Hepatic stellate cell (primary cell): ENCODE results near the gene NEDD4L.

Source experiments
- DNase-seq: peaks from one replicate; pipeline ENCODE4 v3.0.0; 2011; ENCODE audit warnings: low spot score

NEDD4L gene

DNA sequence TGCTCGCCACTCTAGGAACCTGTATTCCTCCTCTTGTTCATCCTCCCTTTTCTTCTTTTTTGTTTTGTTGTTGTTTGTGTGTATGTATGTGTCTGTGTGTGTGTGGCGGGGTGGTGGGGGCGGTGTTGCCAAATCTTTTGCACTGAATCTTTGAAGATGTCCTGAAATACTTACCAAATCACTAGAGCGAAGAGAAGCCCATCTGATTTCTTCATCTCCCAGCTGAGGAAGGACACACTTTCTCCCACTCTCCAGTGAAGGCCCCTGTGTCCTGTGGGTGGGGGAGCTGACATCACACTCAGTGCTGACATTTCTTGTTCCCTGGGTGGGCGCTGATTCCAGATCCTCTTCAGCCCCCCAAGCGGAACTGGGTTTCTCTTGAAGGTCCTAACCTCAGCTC is 74.5 kb downstream of the NEDD4L start:
- DNase-seq: no peak

DNA sequence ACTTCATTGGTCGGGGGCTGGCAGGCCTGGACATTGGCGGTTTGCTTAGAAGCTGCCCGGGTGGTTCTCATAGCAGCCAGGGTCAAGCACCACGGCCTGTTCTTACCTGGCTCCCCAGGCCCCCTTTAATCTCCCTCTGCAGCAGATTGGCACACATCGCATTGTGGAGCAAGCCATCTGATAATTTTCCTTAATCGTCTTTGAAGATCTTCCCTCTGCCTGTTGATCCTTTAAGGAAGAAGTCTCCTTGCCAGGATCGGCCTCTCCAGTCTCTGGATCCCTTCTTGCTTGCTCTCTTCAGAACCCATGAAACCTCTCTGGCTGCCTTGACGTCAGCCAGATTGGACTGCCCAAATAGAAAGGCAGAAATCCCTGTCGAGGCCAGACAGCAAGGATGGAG is 75.8 kb downstream of the NEDD4L start:
- DNase-seq: no peak

DNA sequence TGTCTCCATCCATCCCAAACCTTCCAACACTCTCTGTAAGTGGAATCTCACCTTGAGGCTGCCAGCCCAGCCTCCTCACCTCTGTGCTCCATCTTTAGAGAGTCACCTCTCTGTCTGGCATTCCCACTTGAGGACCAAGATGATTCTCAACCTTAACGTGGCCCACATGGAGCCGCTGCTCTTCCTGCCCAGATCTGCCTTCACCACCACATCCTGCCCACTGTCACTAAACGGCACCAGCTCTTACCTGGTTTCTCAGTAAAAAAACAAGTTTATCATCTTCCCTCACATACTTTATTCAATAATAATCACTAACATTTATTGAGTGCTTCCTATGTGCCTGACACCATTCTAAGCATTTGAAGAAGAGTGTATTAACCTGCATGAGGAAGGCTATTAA is 80.4 kb downstream of the NEDD4L start:
- DNase-seq: no peak

DNA sequence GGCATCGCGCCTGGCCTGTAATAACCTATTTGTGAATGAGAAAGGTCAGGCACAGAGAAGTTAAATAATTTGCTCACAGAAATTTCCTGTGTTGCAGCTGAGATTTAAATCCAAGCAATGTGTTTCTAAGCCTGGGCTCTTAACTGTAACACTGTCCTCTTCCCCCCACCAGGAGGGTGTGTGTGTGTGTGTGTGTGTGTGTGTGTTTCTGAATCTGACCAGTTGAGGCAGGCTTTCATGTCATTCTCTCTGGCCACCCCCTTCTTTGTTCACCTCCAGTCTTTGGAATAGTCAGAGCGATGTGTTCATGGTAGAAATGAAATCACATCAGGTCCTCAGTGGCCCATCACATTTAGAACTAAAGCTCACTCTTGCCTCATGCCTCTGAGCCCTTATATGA is 81.2 kb downstream of the NEDD4L start:
- DNase-seq: no peak

DNA sequence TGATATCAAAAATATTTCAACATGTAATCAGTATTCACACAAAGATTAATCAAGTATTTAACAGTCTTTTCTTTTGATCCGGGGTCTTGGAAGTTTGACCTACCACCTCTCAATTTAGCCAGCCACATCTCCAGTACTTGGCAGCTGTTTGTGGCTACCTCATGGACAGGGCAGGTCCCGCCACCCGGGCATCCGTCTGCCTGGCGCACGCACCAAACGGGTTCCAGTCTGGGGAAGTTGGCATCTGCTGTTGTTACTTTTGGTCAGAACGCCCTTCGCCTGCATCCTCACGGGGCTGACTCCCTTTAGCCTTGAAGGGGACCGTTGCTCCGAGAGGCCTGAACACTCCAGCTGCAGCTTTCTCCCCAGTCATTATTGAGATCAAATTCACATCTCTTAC is 81.7 kb downstream of the NEDD4L start:
- DNase-seq: no peak

DNA sequence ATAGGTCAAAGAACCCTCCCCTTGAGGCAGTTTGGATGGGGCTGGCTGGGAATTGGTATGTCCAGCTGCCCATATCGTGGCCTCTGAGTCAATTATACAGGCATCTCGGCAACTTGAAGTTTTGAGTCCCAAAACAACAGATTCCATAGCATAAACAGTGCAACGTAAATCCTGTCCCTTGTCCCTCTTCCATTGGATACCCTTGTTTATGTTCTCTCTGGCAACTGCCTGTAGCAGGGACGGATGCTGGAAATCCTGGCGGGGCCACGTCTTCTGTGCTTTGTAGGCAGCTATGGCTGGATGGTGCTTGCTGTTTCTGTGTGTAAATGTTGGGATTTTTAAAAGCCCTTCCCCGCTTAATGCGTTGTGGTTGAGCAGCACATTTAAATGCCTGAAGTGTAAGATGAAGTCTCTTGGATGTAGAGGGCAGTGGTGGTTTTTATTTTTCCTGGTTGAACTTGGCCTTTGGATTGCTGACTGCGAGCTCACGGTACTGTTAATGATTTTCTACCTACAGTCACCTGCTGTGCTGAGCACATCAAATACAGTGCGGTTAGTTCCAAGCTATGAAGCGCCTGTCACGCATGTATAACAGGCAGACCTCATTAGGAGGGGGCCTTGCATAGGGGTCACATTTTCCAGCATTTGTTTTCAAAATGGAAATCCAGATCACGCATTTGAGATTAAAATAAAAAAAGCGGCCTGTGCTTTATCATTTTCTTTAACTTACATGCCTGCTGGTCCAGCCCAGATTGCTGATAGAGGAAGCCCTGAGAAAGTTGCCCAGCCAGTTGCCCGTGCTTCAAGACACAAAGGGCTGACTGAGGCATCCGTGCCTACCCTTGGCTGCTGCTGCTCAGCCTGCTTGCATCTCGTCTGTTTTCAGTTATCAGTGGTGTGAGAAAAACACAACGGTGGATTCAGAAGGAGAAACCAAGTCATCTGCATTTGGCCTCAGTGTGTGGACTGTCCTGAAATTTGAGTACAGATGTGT is 84.7 kb downstream of the NEDD4L start:
- no peak for DNase-seq

DNA sequence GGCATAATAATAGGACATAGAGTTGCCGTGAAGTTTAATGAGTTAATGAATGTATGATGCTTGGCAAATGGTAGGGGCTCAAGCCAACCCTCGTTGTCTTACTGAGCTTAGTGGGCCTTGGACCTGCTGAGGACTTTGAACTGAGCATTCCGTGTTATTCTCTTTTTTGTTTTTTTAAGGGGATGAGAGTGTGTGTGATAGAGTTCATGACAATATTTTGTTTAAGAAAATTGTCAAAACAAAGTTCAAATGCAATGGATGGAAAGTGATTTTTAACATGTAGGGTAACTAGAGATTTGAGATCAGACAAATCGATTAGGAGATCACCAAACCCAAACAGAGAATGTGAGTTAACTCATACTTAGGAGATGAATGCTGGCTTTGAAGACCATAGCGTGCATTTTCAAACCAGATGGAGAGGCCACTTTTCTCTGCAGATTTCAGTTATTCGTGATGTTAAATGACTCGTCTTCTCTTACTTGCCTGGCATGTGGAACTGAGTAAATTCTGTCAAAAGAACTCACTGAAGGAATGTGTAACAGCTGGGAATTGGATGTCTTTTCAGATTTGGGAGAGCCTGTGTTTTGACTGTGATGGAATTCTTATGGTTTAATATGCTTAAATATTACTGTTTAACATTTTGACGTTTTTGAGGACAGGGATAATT is 88.7 kb downstream of the NEDD4L start:
- DNase-seq: peak; percentile 71

DNA sequence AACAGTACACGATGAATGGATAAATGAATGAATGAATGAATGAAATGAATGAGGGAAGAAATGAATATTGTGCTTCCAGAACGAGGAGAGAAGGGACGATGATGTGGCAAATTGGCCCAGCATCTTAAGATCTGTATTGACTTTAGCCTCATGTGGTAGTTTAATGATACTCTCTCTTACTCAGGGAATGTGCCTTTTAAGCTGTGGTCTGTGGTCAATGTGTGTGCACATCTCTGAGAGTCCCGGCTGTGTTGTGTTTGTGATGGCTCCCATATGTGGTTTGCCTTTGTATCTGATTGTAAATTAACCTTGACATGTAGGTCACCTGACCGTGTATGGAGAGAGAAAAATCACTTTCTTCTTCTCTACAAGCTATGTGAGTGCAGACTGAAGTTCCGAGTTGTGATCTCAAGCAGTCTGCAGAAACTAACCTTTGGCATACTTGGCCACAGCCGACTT is 91.2 kb downstream of the NEDD4L start:
- DNase-seq: peak; percentile 76

DNA sequence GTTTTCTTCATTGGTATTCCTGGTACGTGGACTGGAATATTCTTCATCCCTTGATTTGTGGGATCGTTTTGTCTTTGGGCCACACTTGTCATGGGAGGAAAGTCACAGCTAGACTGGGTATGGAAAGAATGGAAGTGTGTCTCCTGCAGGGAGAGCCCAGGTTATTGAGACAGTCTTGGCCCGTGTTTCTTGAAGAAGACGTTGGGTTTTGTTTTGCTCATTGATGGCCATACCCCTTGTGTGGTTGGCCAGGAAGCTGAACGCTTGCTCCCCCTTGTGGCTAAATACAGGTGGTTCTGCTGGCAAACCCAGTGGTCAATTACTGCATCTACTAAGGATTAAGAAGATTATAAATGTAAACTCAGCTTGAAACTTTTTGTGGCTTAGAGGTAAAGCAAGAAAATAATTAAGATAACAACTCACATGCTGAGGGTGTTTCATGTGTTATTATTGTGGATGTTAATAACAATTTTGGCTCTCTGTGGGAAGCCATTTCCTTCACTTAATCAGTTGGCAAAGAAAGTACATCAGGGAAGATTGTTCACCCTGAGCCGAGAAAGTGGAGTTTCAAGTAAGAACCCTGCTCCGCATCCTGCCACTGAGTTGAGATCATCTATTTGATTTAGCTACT is 91.8 kb downstream of the NEDD4L start:
- DNase-seq: peak; percentile 80

DNA sequence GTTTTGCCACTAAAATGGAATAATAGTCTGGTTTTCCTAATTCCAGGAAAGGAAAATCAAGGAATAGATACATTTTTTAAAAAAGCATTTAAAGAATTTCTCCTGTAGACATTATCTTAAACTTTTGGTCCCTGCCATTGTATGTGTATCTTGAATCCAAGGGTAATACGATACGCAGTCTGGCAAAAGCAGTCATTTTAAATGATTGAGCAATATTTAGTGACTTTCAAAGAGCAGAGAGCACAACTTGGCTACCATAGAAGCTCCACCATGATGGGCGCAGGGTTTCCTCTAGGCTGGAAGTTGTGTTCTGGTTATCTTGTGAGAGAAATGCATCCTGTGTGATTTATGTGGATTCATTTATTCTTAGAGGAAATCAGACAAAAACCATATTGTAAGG is 92.9 kb downstream of the NEDD4L start:
- no peak for DNase-seq

DNA sequence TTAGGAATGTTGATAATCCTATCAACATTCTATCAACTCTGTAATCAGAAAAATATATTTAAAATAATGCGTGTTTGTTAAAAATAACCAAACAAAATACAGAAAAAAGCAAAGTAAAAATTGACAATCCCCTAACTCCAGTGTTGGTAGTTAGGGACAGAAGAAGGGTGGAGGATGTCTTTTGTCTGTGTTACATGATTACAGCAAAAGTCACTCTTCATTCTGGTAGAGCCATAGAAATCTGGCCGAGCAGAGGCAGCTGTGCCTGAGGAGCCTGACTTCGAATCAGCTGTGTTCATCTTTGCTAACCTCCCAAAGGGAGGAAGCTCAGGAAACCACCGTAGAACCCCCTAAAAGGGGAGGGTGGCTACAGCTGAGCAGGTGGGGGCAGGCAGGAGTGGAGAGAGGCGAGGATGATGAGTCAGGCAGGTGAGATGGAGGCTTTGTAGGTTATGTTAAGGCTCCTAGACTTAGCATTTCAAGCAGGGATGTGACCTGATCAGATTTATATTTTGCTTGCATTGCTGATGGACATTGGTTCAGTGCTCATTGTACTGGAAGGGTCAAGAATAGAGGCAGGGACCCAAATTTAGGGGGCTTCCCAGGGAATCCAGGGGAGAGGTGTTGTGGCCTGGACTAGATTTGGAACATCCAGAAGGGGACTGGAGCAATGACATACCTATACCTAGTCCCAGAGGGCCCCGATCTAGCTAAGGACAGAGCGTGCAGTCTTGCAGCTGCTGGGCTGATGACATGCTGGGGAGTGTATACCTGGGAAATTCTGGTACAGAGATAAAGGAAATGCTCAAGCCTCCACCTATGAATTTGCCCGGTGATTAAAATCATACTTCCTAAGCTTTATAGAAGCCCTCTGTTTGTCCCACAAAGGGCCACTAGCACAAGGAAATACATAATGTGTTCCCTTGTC is 95.7 kb downstream of the NEDD4L start:
- no peak for DNase-seq

DNA sequence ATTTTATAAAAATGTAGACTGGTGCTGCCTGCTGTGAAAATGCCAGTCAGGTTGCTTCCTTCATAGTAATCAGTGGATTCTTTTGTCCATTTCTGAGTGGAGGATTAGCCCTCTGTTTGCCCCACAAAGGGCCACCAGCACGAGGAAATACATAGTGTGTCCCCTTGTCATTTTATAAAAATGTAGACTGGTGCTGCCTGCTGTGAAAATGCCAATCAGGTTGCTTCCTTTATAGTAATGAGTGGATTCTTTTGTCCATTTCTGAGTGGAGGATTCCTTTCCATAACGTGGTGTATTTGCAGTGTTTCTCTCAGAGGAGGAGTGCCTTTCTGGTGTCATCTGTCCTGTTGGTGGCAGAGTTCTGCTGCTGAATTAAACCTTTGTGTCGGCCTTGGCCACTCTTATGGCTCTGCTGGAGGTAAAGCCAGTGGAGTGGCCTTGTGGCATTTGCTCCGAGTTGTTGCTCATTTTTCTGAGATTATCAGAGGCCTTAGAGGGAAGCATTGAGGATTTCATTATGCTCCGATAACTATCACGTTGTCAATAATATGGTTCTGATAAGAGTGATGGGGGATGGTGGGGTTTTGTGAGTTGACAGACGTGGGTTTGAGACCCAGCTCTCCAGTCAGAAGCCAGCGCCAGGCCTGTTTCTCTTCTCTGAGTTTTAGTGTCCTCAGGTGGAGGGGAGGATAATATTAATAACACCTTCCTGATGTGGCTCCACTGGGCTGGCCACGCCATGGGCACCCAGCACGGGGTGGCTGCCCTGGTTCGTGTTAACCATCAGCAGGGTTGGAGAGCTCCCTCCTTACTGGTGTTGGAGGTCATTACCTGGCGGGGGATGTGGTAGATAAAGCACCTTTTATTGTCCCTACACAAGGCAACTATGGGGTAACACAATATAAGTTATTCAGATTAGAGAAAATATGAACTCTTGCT is 96.6 kb downstream of the NEDD4L start:
- DNase-seq: no peak

DNA sequence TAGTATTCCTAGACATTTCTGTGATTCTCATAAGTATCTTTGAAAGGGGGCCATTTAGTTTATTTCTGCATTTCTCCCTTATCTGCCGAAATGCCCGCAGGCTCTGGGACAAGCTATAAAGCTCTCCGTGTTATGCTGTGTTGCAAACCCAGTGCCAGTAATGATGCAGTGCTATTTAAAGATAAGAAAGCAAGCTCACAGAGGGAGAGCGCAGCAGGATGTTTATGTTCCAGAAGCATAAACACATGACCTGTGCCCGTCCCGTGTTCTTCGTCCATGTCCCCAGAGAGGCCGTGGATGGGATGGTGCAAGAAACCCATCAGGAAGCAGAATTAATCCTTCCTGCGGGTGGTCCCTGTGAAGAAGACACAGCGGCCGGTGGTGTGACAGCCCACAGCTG is 99.4 kb downstream of the NEDD4L start:
- peak; percentile 70 for DNase-seq

DNA sequence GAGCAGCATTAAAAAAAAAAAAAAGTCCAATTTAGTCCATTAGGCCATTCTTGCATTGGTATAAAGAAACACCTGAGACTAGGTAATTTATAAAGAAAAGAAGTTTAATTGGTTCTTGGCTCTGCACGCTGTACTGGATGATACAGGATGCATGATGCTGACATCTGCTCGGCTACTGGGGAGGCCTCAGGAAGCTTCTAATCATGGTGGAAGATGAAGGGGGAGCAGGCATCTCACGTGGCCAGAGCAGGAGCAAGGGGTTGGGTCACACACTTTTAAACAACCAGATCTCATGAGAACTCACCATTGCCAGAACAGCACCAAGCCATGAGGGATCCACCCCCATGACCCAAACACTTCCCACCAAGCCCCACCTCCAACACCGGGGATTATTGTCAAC is 100.1 kb downstream of the NEDD4L start:
- DNase-seq: no peak

DNA sequence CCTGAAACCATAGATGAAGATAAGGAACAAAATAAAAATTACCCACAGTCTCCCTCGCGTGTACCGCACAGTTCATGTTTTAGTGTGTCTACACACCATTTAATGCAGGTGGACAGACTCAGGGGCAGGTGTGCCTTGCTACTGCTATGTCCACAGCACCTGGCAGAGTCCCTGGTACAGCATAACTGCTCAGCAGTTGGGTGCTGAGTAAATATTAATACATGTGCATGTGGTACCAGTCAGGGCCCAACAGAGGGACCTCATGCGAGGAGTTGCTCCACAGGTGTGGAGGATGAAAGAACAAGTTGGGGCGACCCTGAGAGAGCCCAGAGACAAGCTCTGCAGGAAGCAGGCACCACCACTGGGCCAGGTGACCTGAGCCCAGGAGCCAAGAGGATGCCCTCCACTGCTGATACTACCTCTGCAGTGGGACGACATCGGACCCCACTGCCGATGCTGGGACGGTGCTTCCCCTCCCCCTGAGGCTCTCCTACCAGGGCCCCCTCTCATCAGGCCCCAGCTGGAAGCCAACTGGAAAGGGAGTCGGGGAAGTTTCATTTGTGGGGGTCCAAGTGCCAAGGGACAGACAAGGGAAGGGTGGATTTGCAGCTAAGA is 100.8 kb downstream of the NEDD4L start:
- DNase-seq: no peak

DNA sequence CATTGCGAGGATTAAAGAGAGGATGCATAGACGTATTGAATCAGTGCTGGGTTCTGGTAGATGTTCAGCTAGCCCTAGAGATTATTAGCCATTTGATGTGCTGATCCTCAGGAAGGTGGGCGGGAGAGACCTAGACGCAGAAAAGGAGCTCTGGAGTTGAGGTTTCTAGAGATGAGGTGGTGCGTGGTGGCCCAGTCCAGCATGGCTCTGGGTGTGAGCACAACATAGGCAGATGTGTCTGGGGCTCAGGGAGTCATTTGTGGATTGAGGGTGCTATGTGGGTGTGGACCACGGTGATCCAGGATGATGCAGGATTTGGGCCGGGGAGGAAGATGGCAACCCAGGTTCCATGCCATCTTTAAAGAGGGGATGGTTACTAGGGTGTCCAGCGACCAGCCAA is 102.1 kb downstream of the NEDD4L start:
- no peak for DNase-seq

DNA sequence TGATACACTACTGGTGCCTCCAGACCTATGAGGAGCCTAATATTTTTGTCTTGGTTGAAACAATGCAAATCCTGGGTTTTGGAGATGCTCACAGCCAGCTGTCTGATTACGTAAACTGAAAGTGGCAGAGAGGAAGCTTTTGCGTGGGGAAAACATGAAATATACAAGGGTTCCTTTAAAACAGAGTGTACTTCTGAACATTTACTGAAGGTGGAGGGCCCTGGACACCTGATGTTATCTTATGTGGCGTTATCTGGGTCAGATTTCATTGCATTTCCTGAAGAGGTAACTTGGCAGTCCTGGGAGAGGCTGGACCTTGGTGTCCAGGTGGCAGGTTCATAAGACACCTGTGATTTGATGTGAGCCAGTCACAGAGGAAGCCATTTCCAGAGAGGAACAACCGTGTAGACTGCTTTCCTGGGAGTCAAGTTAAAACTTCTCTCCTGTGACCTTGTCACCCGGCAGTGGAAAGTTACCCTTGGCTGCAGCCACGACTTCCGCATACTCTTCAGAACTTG is 105.0 kb downstream of the NEDD4L start:
- no peak for DNase-seq

DNA sequence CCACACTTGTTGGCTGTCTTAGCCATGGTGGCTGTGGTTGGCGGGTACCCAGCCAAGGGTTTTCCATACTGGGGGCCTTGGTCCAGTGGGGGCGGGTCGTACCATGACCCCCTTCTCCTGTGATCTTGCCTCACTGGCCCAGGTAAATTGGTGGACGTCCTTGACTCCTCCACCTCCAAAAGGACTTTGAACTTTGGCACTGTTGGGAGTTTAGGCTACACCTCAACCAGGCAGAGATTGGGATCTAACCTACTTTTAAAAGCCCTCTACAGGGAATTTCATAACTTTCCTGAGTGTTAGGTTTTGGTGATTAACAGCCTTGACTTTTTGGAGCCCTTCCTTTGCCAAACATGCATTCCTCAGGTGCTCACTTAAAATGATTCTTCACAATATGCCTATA is 106.7 kb downstream of the NEDD4L start:
- DNase-seq: no peak

DNA sequence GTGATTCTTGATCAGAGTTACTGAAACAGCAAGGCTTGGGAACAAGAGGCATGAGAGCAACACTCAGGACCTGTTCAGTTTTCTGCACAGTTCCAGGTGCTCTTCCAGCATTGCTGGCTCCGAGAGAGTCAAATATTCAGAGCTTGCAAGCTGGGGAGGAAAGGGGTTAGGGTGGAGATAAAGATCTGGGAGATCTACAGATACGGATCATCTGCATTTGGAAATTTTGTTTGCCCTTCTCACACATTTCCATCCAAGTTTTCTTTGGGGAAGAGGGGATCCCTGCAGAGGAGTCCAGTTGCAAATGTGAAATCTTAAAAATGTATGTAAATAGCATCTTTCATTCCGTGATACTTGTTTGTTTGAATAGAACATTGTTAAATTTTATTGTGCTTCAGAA is 108.2 kb downstream of the NEDD4L start:
- DNase-seq: no peak

DNA sequence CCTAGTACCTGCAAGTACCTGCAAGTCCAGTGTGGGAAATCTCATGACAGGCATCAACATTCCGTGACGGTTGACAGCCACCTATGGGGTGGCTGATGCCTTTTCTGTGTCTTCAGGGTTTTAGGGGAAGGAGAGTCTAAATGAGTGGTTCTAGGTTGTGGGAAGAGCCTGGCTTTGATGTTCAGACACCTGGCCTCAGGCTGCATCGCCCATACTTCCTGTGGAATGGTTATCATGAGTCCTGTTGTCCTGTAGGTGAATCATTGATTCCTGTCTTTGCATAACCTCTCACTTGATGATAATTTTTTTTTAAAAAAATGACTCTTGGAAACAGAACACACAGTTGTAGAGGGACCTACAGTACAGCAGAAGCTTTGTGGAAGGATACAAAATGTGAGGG is 108.9 kb downstream of the NEDD4L start:
- no peak for DNase-seq
